ENCODE data around the gene ZNF687.
"Not testable (repeated sequence)": the region's sequence is repeated elsewhere in the genome, so short reads cannot be mapped to it uniquely, and the experiment has no call there.

The ZNF687 gene, protein sequence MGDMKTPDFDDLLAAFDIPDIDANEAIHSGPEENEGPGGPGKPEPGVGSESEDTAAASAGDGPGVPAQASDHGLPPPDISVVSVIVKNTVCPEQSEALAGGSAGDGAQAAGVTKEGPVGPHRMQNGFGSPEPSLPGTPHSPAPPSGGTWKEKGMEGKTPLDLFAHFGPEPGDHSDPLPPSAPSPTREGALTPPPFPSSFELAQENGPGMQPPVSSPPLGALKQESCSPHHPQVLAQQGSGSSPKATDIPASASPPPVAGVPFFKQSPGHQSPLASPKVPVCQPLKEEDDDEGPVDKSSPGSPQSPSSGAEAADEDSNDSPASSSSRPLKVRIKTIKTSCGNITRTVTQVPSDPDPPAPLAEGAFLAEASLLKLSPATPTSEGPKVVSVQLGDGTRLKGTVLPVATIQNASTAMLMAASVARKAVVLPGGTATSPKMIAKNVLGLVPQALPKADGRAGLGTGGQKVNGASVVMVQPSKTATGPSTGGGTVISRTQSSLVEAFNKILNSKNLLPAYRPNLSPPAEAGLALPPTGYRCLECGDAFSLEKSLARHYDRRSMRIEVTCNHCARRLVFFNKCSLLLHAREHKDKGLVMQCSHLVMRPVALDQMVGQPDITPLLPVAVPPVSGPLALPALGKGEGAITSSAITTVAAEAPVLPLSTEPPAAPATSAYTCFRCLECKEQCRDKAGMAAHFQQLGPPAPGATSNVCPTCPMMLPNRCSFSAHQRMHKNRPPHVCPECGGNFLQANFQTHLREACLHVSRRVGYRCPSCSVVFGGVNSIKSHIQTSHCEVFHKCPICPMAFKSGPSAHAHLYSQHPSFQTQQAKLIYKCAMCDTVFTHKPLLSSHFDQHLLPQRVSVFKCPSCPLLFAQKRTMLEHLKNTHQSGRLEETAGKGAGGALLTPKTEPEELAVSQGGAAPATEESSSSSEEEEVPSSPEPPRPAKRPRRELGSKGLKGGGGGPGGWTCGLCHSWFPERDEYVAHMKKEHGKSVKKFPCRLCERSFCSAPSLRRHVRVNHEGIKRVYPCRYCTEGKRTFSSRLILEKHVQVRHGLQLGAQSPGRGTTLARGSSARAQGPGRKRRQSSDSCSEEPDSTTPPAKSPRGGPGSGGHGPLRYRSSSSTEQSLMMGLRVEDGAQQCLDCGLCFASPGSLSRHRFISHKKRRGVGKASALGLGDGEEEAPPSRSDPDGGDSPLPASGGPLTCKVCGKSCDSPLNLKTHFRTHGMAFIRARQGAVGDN

DNA sequence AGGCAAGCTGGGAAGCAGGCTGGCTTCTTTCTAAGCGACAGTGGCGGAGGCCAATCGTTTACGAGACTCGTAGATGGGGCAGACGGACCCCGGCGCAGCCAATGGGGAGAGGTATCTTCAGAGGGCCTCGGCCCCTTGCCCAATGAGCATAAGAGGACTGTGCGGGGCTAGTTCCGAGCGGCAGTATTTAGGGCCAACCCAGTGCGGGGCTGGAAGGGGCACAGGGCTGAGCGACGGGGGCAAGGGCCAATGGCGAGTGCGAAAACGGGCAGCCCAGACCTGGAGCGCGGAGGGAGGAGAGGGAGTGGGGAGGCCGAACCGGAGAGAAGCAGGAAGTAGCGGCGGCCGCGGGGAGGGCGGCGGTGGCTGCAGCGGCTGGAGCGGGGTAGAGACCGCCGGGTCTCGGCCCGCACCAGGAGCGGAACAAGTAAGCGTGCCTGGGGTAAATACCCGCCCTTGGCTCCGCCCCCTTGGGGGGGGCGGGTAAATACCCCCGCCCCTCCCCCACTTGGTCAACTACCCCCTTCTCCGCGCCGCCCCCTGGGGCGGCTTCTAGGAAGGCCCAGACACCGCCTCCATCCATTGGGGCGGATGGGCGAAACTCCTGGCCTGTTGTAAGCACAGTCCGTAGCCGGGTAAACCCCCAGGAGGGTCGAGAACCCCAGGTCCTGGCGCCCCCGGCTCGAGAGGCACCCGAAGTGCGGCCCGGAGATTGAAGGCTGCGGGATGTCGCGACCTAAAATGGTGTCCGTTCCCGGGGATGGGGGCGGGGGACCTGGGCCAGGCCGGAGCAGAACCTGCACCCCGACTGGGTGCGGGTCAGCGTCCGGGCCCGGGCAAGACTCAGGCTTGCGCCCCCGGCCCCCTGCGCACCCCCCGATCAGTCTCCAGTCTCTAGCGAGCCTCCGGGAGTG lies at the start of gene ZNF687:
Gene ZNF687 (plus strand): TSS at position 331 of the 914 bp plus-strand sequence. CDS start 3,993 bp downstream, outside the sequence.
- DNase-seq (ENCODE audit: low spot score), result peak; percentile 96

DNA sequence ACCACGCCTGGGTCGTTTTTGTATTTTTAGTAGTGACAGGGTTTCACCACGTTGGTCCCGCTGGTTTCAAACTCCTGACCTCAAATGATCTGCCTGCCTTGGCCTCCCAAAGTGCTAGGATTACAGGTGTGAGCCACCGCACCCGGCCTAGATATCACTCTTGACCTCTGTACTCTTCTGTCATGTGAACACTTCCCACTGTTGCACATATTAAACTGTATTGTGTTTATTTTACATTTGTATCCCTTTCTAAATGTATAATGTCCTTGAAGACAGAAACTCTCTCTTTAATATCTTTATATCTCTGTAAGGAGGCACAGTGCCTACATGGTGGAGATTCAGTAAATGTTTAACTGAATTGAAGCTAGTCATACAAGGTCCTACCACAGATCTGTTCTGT lies 46.9 kb upstream of the ZNF687 start:
- no peak for DNase-seq (ENCODE audit: low spot score)

GRCh38 chr1:151237678-151238466 lies 44.2 kb upstream of the ZNF687 start:
- no peak for DNase-seq (ENCODE audit: low spot score)

DNA sequence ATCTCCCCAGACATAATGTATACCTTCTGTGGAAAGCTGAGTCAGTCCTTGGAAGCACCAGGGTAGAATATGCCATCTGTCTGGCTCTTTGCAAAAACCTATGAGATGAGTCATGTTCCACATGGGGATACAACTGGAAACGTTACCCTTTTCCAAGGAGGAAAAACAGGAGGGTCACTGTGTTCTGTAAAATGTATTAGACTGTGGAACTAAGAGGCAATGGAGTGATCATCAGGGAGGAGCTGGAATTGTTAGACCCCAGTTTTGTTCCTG lies 43.7 kb upstream of the ZNF687 start:
- DNase-seq (ENCODE audit: low spot score), result no peak

GRCh38 chr1:151242442-151242841 lies 39.7 kb upstream of the ZNF687 start:
- no peak for DNase-seq (ENCODE audit: low spot score)

- no peak for DNase-seq (ENCODE audit: low spot score)
These were observed 38.3 kb upstream of the ZNF687 start for GRCh38 chr1:151243683-151244216.

GRCh38 chr1:151246786-151247185 lies 35.3 kb upstream of the ZNF687 start:
- no peak for DNase-seq (ENCODE audit: low spot score)

- DNase-seq (ENCODE audit: low spot score), result peak; percentile 83
These were observed 30.2 kb upstream of the ZNF687 start for GRCh38 chr1:151251656-151252470.

DNA sequence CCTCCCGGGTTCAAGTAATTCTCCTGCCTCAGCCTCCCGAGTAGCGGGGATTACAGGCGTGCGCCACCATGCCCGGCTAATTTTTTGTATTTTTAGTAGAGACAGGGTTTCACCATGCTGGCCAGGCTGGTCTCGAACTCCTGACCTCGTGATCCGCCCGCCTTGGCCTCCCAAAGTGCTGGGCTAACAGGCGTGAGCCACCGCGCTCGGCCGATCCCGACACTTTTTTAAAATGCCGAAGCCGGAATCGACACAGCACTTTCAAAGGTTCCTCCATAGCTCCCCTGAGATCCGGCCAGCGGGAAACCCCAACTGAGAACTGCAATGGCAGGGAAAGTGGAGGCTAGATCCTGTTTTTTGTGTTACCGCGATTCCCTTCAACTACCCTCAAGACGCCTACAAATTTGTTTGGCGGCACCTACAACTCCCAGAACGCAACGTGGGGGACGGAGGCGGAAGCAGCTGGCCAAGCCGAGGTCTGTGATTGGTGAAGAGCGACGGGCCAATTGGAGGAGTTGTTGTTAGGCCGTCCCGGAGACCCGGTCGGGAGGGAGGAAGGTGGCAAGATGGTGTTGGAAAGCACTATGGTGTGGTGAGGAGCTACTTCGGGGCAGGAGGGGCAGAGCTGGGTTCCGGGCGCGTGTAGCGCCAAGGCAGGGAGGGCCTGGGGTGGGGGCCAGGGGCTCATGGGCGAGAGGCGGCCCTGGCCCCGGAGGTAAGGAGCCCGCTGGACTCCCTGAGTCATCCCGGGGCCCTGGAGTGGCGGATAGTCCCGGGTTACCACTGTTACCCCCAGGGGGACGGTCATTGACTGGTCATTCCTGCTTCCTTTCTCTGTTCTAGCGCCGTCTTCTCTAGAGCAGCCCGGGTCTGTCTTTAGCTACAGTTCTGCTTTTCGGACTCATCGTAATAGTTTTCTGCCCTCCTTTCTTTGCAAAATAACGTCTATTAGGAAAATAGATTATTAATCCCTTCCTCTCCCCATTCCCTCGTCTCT lies 27.6 kb upstream of the ZNF687 start, which contains the start of gene PSMD4:
Gene PSMD4 (plus strand): TSS at position 518 of the 997 bp plus-strand sequence. CDS start 49 bp downstream, at position 567.
- peak; percentile 95 for DNase-seq (ENCODE audit: low spot score)

GRCh38 chr1:151255381-151255780 lies 26.7 kb upstream of the ZNF687 start:
- peak; percentile 29 for DNase-seq (ENCODE audit: low spot score)

DNA sequence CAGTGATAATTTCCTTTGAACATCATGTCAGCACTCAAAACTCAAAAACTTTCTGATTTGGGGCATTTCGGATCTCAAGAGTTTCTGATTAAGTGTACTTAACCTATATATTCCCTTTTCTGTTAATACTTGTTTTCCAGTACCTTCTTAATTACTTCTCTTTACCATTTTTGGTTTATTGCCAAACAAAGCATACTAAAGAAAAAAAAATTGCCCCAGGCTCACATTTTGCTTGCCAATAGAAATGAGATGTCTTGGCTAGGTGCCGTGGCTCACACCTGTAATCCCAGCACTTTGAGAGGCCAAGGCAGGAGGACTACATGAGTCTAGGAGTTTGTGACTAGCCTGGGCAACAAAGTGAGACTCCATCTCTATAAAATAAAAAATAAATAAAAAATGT lies 22.7 kb upstream of the ZNF687 start:
- DNase-seq (ENCODE audit: low spot score), result no peak

GRCh38 chr1:151265446-151266236 lies 16.5 kb upstream of the ZNF687 start:
- no peak for DNase-seq (ENCODE audit: low spot score)

- no peak for DNase-seq (ENCODE audit: low spot score)
These were observed 15.8 kb upstream of the ZNF687 start for GRCh38 chr1:151266315-151266714.

- DNase-seq (ENCODE audit: low spot score), result no peak
These were observed 15.3 kb upstream of the ZNF687 start for GRCh38 chr1:151266821-151267220.

- DNase-seq (ENCODE audit: low spot score), result no peak
These were observed 14.3 kb upstream of the ZNF687 start for GRCh38 chr1:151267760-151268159.

DNA sequence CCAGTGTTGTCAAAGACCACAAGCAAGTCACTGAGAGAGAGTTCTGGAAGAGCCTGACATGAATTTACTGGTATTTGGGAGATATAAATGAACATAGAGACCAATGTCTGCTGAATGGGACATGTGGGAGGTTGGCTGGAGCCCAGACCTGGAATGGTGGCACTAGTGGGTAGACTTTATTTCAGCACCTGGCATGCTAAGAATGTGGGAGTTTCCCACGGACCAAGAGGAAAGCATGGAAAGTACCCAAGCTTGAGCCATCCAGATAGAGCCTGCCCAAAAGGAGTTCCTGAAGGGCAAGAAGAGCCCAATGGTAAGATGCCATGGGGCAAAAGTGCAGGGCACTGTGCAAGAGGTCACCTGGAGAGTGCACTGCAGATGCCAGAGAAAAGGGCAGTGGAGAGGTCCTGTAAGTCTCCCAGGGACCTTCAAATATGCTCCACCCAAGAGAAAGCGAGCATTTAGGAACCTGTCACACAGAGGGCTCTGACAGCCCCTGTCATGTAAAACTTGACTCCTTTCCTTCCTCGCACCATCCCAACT lies 8.1 kb upstream of the ZNF687 start:
- DNase-seq (ENCODE audit: low spot score), result no peak

DNA sequence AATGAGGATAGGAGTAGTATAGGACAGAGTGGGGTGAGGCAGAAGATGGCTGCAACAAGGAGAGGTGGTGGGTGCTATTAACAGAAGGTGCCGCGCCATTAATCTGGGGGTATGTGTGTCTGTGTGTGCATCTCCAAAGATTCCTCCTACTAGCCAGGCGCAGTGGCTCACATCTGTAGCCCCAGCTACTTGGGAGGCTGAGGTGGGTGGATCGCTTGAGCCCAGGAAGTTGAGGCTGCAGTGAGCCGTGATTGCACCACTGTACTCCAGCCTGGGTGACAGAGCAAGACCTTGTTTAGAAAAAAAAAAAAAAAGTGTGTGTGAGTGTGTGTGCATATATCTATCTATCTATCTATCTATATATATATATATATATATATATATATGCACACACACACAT lies 6.8 kb upstream of the ZNF687 start:
- DNase-seq (ENCODE audit: low spot score), result not testable (repeated sequence)
